Stimulated activated CD4-positive, alpha-beta T cell treated with anti-CD3 and anti-CD28 coated beads, Interleukin-15, amount 100 ng/mL, for 48 hours (primary cell): Measurements from ENCODE around the gene NAV2.

Experiments used
- DNase-seq, 2 donors: peaks; one replicate each; pipeline ENCODE4 v3.0.0-alpha.2; 2020; ENCODE audit warnings: low read depth in 2 of 2

Gene NAV2

DNA sequence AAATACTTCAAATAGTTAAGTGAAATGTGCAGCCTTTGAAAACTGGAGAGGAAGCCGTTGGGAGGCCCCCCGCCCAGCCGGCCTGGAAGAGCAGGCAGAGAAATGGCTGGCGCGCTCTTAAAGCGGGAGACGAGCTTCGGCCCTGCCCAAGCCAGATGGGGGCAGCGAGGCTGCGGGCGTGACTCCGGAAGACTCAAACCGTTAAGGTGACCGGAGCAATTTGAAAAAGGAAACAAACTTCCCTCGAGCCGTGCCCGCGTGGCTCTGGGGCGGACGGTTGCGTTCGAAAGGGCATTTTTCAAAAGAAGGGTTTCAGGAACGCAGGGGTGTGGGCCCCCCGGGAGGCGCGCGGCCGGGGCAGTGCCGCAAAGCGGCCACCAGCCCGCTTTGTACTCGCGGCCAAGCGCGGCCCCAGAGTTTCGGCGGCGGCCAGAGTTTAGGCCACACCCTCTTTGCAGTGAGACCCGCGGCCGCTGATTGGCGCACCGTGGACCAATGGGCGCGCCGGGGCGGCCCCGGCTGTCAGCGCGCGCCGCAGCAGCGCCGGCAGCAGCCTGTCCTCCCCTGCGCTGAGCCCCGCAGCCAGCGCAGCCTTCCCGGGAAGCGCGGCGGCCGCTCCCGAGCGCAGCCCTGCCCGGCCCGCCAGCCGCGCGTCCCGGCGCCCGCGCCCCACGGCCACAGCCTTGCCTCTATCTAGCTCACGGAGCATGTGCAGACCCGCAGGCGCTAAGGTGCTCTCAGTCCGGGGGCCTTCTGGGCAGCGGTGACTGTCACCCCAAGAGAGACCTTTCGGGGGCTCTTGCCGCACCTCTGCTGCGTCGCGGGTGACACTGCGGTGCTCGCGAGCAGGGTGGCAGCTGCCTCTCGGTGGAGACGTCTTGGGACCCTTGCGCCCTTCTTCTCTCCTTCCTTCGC, at the start of gene NAV2:
Gene NAV2, plus strand, starts transcription at position 557 of the 915 bp plus-strand sequence. CDS start 859 bp downstream, outside the sequence.
- DNase-seq = peak; percentile 45 to 61

DNA sequence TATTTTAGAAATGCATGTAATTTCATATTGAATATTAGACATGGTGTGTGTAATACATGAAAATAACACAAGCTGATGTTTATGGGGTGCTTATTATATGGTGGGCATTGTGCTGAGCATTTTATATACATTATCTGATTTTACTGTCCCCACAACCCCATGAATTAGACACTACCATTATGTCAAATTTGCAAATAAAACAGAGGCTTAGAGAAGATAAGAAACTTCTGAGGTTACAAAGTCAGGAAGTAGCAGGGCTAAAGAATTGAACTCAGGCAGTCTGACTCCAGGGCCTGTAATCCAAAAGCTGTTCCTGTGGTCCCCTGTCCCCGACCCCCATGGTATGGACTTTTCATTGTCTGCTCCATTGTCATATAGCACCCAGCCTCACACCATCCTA, 49.4 kb upstream of the NAV2 start:
- DNase-seq = no peak

DNA sequence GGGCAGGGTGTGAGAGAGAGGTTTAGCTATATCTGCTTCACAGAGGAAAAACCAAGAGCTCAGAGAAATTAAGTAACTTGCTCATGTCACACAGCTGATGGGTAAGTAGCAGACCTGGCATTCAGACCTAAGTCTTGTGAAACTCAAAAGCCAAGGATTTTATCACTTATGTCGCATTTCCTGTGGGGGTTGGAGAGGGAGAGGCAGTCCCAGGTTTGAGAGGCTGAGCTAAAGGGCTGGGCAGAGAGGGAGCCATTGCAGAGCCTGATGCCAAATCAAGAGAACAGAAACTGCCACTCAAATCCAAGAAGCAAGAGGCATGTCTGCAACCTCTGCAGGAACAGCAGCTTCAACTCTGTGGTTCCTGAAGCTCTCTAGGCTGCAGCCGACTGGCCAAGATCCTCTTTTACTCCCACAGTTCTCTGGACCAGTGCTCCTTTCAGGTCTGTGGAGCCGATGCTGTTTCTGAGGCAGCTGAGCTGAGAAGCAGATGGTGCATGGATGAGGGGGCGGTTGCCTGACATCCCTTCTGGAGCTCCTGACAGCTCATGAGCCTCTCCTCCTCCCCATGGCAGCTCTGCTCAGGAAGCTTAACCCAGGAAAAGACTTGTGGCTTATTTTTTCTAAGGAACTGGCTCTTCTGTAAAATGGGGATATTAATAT, 47.6 kb upstream of the NAV2 start:
- no peak for DNase-seq

GRCh38 chr11:19666951-19667350, 45.7 kb upstream of the NAV2 start:
- no peak for DNase-seq

DNA sequence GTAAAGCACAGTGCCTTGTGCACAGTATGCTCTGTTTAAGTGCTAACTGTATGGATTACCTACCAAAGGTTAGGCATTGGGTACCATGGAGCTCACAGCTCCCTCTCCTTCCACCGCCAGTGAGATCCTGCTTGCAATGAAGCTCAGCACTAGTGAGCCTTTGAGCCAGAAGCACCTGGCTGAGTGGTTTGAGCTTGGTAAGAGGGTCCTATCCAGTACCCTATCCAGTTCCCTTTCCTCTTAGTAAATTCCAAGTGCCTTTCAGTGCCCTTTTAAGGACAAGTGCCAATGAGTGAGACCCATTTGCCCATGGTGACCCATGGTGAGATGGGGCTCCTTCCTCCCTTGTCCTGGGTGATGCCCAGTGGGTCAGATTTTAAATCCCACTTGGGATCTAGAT, 43.1 kb upstream of the NAV2 start:
- DNase-seq = no peak

DNA sequence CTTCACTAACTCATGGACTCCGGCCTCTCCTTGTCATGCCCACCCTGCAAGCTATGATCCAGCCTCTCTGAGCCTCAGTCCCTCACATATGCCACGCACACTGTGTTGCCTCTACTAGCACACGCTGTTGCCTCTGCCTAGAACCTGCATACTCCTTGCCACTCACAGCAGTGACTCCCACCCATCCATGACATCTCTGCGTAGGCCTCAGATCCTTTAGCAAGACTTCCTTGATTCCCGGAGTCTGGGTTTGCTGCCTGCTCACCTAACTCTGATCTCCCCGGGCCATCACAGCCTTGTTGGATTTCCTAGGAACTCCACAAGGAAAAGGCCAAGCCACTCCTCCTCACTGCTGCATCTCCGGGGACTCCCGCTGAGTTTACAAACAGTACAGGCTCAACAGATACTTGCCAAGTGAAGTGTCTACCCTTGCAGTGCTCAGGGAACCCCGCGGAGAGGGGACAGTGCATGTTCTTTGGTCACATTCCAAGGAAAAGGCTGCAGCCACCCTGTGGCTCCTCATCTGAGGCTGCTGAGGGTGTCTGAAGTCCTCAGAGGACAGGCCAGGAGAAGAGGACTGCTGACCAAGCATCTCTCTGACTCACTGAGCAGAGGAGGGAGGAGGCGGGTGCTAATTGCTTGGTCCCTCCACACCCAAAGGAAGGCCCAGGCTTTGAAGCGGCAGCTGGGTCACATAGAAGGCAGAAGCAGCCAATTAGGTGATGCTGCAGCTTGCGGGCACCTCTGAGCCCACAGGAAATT, 42.4 kb upstream of the NAV2 start:
- DNase-seq = no peak

- DNase-seq = no peak
Observed at GRCh38 chr11:19672586-19673206, 39.9 kb upstream of the NAV2 start.

- no peak for DNase-seq
Observed at GRCh38 chr11:19673924-19674729, 38.5 kb upstream of the NAV2 start.

DNA sequence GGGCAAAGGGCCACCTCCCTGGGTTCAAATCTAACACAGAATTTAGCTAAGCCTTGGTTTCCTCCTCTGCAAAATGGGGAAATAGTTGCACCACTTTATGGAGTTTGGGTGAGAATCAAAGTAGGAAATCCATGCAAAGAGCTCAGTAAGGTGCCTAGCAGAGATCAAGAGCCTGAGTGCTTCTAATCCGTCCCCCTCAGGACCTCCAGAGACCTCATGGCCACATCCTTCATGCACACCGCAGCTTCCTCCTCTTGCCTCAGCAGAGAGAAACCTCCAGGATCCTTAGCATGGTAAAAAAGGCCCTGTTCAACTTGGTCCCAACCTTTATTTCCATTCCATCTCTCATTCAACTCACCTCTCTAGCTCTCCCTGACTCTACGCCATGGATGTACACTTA, 37.8 kb upstream of the NAV2 start:
- no peak for DNase-seq

- DNase-seq = no peak
Observed at GRCh38 chr11:19675397-19675796, 37.2 kb upstream of the NAV2 start.

- DNase-seq = no peak
Observed at GRCh38 chr11:19676475-19677380, 35.9 kb upstream of the NAV2 start.

DNA sequence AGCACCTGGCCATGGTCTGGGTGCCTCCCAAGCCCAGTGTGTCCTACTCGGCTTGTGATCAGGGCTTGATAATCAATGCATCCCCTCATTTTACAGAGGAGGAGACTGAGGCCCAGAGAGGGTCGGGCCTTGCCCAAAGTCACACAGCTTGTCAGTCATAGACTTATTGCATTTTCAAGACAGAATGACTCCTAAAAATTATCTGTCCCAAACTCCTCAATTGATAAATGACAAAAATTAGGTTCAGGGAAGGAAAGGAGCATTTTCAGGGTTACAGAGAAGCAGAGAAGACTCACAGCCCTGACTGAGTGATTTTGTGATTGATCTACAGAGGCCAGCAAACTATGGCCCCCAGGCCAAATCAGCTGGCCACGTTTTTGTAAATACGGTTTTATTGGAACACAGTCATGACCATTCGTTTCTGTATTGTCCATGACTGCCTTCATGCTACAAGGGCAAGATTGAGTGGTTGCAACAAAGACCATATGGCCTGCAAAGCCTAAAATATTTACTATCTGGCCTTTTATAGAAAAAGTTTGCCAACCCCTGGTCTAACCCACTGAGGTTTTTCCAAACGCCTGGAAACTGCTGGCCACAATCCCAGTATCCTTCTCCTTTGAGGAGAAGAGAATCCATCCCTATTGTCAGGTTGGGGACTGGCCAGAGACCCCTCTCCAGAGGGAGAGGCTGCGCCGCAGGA, 35.1 kb upstream of the NAV2 start:
- DNase-seq = no peak

GRCh38 chr11:19679952-19680828, 32.4 kb upstream of the NAV2 start:
- no peak for DNase-seq

DNA sequence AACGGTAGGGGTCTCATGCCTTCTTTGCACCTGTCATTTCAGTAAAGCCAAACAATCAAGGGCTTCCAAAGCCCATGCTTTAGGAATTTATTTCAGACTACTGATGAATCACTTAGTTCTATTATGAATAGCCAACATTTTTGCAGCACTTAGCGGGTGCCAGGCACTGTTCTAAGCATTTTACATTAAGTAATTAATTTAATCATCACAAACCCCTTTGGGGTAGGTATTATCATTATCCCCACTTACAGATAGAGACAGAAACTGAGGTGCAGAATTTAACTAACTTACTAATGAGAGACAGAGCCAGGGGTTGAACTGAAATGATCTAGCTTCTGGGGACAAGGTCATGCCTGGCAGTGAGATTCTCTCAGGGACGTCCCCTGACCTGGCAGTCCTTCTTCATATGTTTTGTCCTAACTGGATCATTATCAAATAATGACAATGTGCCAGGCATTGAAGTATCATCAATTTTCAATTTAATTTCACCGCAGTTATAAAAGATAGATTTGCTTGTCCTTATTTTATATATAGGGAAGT, 31.7 kb upstream of the NAV2 start:
- no peak for DNase-seq

- DNase-seq = no peak
Observed at GRCh38 chr11:19683141-19683805, 29.4 kb upstream of the NAV2 start.

DNA sequence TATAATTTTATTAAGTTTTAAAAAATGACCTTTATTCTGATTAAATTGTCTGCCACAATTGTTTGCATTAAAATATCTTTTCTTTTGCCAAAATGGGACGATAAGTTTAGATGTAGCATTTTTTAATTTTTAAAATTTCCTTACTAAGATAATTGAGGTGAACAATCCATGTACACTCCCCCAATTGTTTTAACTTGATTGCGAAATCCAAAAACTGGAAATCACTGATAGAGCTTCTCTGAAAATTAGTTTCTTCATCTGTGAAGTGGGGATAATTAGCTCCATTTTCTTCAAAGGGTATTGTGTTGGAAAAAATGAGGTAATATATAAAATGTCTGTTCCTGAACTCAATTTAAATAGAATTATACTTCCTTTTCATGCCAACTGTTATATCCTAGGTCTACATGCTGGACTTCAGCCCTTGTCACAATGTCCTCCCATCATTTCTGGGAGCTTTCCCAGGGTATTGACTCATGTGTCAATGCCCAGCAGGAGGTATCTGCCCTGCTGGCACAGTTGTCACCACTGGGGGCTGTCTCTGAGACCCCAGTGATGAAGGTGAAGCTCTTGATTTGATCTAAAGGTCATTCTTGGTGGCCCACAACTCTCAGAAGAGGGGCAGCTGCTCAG, 28.7 kb upstream of the NAV2 start:
- DNase-seq = no peak

- no peak for DNase-seq
Observed at GRCh38 chr11:19686234-19686633, 26.4 kb upstream of the NAV2 start.
